ENCODE measurements around the gene SLC12A2.

- TF ChIP-seq CTCF (IDR thresholded peaks at IDR 0.05): no peak
- no peak for TF ChIP-seq EZH2 (IDR thresholded peaks at IDR 0.05; ENCODE audit: borderline replicate concordance, insufficient read depth, low read depth, low read length, poor library complexity, severe bottlenecking)
Observed at GRCh38 chr5:128196791-128197190, 113.2 kb downstream of the SLC12A2 start.
